Measurements from ENCODE around the gene RFT1. TPM values are rescaled to one million over a fixed set of nuclear protein-coding genes. Genes with fewer than 3 reads are reported as not detected.
"Not testable (repeated sequence)": the region's sequence is repeated elsewhere in the genome, so short reads cannot be mapped to it uniquely, and the experiment has no call there.

The RFT1 gene
- total RNA-seq, 1 donor from 2014 or later, result 9.8 TPM

DNA sequence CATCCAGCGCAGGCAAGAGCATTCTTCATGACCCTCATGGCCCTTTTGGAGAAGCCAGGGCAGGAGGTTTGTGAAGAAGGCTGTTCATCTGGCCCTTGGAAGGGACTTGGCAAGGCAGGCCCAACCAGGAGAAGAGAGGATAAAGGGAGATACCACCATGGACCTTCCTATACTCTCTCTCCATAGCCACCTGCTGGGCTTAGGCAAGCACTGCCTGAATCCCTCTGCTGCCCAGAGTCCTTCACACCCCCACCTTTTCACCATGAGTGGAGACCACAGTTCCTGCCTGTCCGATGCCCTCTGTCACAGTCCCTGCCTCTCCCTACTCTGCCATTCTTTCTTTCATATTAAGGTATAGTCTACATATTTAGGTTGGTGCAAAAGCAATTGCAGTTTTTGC is 73.8 kb downstream of the RFT1 start:
- intact Hi-C loops (cut with DNase I), result no loop called here
- DNase-seq (no peak), ATAC-seq (ENCODE audit: poor library complexity) (no peak)

DNA sequence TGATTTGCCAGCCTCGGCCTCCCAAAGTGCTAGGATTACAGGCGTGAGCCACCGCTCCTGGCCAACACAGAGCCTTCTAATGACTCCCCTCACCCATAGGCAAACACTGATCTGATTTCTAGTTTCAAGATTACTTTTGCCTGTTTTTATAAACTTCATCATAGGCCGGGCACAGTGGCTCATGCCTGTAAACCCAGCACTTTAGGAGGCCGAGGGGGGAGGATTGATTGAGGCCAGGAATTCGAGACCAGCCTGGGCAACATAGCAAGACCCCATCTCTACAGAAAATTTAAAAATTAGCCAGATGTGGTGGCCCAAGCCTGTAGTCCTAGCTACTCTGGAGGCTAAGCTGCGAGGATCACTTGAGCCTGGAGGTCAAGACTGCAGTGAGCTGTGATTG is 76.0 kb downstream of the RFT1 start:
- ATAC-seq (ENCODE audit: poor library complexity); DNase-seq; intact Hi-C loops (cut with DNase I): not testable (repeated sequence)

DNA sequence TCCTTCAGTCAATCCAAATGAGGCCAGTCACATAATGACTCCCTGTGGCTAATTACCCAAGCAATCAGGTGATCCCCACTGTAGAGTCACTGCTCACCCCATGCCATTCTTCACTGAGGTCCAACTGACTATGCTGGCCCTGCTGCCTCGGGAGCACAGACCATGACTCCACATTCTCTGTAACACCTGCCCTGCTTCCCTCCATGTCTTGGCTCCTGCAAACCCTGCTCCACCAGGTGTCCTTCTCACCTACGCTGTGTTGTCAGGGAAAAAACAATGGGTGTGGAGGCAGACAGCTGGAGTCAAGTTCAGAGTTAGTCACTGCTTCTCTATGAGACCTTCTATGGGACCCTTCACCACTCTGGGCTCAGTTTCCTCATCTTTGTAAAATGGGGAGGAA is 78.3 kb downstream of the RFT1 start:
- intact Hi-C loops (cut with DNase I), result no loop called here
- no peak for DNase-seq
- ATAC-seq (ENCODE audit: poor library complexity), result no peak

DNA sequence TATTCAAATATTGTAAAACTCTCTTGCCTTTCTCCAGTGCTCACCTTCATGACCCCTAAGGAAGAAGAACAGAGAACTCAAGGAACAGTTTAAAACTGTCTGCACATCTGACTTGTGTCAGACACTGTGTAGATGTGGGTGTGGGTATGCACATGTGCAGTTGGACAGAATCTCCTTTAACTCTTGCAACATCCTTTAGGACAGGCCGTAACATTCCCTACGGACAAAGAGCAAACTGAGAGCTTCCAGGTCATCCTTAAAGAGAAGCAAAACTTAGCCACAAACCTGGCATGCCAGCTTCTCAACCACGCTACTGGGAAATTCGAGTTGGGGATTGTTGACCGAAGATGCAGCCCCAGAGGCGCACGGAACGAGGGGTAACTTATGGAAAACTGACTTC is 80.2 kb downstream of the RFT1 start:
- intact Hi-C loops (cut with DNase I), result no loop called here
- DNase-seq (no peak), ATAC-seq (ENCODE audit: poor library complexity) (no peak)

DNA sequence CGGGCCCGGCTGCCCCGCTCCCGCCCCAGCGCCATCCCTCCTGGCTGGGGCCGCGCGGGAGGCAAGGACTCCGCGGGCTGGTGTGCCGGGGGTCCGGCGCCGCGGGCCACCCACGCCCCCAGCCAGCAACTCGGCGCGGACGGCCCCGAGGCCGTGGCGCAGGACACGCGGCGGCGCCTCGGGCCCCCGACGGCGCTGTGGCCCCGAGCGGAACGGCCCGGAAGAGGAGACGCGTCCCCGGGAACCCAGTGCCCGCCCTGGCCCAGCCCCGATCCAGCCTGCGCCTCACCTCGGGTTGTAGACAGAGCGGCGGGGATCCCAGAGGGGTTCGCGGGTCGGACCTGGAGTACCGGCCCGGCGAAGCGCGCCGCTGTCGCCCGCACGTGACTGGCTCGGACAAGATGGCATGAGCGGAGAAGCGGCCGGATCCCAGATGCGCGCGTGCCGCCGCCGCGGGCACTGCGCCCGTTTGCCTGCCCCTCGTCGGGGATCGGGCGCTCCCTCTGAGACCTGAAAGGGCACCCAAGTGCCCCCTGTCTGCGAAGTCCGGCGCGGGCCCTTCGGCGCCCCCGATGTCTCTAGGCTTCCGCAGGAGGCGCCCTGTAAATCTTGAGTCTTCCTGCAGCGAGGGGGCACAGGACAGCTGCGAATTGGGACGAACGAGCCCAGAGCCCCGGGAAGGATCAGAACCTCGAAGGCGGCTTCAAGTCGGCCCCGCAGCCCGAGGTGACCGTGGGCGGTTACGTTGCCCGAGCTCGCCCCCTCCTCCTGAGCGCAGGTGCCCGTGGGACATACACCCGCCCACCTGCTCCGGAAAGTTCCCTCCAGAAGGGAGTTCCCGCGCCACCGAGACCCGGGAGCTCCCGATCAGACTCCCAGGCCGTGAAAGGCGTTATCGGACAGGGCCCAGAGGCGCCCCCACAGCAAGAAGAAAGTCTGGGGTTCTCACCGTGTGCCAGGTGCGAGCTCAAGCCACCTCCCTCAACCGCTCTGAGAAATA is 83.8 kb downstream of the RFT1 start:
- peak; percentile 73 for DNase-seq
- ATAC-seq (ENCODE audit: poor library complexity), result peak; percentile 16
- intact Hi-C loops (cut with DNase I), result no loop called here

DNA sequence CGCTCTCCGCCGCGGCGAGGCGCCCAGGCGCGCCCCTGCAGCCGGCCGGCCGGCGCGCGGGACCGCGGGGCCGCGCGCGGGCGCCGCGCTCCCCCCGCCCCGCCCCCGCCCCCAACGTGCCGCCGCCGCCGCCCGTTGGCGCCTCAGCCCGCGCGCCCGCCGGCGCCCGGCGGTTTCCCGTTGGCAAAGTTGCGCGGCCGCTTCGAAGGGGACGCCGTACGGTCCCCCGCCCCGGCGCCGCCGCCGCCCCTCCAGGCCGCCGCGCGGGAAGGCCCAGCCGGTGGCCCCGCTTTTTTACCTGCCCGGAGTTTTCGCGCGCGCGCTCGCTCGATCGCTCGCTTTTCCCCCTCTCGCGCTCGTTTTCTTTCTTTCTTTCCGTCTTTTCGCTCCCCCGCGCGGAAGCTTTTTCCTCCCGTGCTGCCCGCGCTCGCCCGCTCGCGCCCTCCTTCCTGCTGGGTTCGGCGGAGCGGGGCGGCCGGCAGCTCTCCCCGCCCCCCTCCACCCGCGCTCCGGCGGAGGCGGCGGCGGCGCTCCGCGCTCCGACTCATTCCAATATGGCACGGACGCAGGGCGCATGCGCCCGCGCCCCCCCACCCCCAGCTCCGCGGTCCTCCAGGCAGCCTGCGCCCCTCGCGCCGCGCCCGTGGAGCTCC is 84.6 kb downstream of the RFT1 start, which contains the start of gene SFMBT1:
Gene SFMBT1 (minus strand): TSS at position 556 of the 653 bp plus-strand sequence. CDS start 76,945 bp downstream, outside the sequence.
- intact Hi-C loops (cut with DNase I), result no loop called here

DNA sequence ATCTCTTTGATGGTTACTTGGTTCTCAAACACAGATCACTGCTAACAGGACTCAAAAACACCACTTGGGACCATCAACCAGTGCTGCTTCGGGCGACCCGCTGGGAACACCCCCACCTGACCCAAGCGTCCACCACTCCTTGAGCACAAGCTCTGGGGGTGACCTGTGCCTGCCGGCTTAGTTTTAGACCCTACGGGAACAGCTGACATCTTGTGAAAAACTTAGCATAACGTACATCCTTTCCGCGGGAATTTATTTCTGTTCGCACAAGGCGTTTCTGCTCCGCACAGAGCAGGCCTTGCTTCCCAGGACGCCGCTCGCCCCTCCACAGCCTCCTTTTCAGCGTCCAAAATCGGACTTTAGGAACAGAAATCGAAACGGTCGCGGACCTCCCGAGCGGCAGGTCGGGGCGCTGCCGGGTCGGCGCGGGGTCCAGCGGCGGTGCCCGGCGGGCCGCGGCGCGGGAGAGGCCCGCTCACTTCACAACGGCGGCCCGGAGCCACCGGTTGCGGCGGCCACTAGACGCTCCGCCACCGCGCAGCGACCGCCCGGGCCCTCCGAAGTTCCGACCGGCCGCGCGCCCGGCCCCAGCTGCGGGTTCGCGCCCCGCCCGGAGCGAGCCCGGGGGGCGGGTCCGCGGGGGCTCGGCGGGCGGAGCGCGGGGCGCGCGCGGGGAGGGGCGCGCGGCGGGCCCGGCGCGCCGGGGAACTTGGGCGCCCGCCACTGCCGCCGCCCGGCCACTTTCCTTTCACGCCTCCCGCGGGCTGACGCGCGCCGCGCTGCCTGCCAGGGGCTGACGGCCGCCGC is 85.3 kb downstream of the RFT1 start:
- ATAC-seq (ENCODE audit: poor library complexity), result peak; percentile 73
- intact Hi-C loops (cut with DNase I), result no loop called here
- peak; percentile 80 for DNase-seq

More for the DNA sequence above, 84.6 kb downstream of the RFT1 start, which contains the start of gene SFMBT1:
- ATAC-seq (ENCODE audit: poor library complexity) (peak; percentile 82), DNase-seq (peak; percentile 83)

DNA sequence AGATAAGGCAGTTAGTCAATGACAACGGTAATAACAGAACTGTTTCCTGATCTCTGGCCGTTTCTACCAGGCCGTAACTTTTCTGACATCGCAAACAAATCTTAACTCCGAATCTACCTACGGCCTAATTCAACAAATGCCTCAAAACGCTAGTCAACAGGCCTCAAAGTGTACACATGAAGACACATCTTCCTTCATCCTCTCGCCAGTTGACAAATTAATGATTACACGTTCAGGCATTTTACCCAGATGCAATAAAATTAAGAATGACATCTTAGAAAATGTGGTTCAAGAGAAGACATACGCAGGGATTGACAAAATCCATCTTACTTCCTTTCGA is 85.9 kb downstream of the RFT1 start:
- DNase-seq, result no peak
- intact Hi-C loops (cut with DNase I), result no loop called here
- no peak for ATAC-seq (ENCODE audit: poor library complexity)

DNA sequence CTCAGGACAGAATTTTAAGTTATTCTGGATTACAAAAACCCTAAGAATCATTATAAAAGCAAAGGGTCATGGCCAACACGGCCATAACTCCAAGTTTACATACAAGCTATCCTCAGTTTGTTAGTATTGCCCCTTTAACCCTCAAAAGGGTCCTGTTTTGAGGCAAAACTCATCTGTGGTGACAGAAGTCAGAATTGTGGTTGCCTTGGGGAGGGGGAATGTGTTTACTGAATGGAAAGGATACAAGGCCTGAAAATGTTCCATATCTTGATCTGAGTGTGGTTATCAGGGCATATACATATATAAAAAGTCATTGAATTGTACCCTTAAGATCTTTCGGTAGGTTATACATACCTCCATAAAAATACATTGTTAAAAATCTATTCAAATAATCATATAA is 86.5 kb downstream of the RFT1 start:
- DNase-seq (no peak), ATAC-seq (ENCODE audit: poor library complexity) (no peak)
- intact Hi-C loops (cut with DNase I), result no loop called here

DNA sequence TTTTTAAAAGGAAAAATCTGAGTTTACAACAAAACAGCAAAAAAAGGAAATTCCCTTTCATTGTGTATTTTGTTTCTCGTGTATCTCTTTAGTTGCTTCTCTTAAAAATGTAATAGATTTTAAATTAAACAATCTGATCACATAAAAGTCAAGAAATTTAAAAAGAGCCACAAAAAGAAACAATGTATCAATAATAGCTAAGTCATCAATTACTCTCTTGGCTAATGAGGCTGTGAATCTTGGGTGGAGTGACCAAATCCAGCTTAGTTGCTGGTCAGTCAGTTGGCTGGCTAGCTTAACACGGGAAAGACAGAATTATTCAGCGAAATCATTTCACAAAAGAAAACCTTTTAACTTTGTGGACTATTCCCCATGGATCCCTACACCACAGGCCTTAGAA is 87.6 kb downstream of the RFT1 start:
- DNase-seq (no peak), ATAC-seq (ENCODE audit: poor library complexity) (no peak)
- intact Hi-C loops (cut with DNase I), result no loop called here

DNA sequence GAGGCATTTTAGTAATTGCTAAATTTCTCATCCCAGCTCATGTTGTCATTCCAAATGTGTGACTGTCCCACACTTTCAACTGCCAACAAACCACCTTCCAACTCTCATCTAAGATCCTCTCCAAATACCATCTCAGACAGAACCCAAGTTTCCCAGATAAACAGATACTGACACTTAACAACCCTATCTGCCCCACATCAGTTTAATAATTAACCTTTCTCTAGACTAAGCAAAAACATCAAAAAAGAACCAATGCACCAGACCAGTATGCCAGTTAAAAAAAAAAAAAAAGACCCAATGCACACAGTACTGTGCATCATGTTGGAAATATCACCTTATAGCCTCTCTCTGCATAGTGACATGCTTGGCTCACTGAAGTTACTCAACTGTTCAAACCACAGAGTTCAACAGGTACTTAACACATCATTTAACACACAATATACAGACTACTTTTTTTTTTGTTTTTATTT is 89.8 kb downstream of the RFT1 start:
- DNase-seq, result no peak
- no peak for ATAC-seq (ENCODE audit: poor library complexity)
- intact Hi-C loops (cut with DNase I), result no loop called here

DNA sequence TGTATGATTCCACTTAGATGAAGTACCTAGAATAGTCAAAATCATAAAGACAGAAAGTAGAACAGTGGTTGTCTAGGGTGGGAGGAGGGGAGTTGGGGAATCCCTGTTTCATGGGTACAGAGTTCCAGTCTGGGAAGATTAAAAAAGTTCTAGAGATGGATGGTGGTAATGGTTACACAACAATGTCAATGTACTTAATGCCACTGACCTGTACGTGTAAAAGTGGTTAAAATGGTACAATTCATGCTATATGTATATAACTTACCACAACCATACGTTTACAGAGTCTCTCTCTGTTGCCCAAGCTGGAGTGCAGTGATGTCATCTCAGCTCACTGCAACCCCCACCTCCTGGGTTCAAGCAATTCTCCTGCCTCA is 90.9 kb downstream of the RFT1 start:
- DNase-seq (no peak), ATAC-seq (ENCODE audit: poor library complexity) (no peak)
- intact Hi-C loops (cut with DNase I), result no loop called here

DNA sequence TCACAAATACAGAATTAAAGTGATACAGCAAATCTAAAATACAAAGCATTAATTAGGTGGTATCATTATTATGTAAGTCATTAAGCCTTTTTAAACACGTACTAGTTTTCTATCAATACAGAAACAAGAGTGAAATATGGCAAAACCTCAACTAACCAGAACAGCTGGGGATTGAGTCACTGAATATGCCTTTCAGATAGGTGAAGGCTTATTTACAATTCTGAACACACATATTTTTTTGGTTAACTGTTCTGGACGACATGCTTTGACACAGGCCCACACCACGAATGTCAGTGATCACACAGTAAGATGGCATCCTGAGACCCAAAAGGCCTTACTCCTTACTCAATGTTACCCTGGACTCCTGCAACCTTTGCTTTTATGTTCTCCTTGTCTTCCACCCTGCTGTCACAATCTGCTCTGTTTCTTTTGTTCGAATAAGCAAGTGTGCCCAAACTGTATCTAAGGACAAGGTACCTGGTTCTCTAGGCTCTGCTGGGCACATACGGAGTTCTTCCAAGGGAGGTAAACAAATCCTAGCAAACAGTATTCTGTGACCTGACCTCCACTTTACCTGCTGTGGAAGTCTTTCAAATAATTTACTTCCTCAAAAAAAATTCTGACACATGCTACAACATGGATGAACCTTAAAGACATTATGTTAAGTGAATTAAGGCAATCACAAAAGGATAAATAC is 91.4 kb downstream of the RFT1 start:
- intact Hi-C loops (cut with DNase I), result no loop called here
- DNase-seq (no peak), ATAC-seq (ENCODE audit: poor library complexity) (no peak)

Other genes starting within 250 kb of the RFT1 start
- gene STIMATE, start 232.9 kb downstream of the RFT1 start, total RNA-seq, result 6.1 TPM
- gene SFMBT1, start 84.4 kb downstream of the RFT1 start, total RNA-seq, result 15.7 TPM
- gene PRKCD, start 30.8 kb upstream of the RFT1 start, total RNA-seq, result 15.3 TPM
- gene TKT, start 125.6 kb upstream of the RFT1 start, total RNA-seq, result 43.6 TPM
- 16.3 TPM for gene DCP1A, start 217.1 kb upstream of the RFT1 start, total RNA-seq